HT1080 (cell line): ENCODE data around the gene TMED4. TPM values are rescaled to one million over a fixed set of nuclear protein-coding genes. Genes with fewer than 3 reads are reported as not detected.

Experiments
- DNase-seq: peaks from one replicate; pipeline ENCODE4 v3.0.0-alpha.2; 2015; ENCODE audit warnings: low read depth
- polyA plus RNA-seq, 2 experiments: library from polyadenylated mRNA; depleted of rRNA; stranded (reverse); fragments of >200 nt; gene quantifications; 2 replicates each; pipeline ENCODE4 v1.2.3, GENCODE V29; 2015
- total RNA-seq: library from RNA; depleted of rRNA; stranded (reverse); fragments of >200 nt; shearing (Covaris generic); gene quantifications from 2 replicates; pipeline ENCODE4 v1.2.3, GENCODE V29; 2014; rRNA removed

Gene TMED4
- total RNA-seq: 71.4 and 76.8 TPM in 2 replicates
- 91.7 and 104 TPM in 2 replicates for polyA plus RNA-seq (2015; cell fraction: cytosol; rRNA removed)
- 106 and 114 TPM in 2 replicates for polyA plus RNA-seq (2015; cell fraction: nucleus; rRNA removed)

DNA sequence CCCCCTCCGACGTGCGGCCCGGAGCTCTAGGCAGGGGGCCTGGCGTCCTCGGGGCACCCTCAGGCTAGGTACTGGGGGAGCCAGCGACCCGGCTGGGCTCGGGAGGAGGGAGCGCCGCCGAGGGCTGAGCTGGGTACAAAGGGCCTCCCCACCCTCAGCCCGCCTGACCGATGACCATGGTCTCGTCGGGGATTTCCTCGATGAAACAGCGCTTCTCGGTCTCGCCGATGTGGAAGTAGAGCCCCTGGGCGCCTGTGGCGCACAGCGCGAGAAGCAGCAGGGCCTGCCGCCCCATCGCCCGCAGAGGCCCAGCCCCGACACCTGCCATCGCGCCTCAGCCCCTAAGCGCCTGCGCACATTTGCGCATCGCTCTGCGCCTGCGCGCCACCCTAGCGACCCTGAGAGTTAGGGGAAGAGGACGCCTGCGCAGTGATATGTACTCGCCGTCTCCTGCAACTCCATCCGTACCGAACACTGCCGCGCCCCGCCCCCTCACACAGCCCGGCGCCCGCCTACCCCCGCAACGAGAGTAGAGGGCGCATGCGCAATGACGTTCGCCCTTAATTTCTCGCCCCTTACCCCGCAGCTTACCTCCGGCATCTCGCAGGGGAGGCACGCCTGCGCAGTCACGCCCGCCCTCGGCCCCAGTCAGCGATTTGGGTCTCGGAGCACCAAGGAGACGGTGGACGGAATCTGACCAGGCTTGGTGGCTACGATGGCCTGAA, at the start of gene TMED4:
TMED4 (minus strand) TSS at position 353 of the 725 bp plus-strand sequence; CDS start at position 328, 25 bp downstream.
- DNase-seq: peak; percentile 98

DNA sequence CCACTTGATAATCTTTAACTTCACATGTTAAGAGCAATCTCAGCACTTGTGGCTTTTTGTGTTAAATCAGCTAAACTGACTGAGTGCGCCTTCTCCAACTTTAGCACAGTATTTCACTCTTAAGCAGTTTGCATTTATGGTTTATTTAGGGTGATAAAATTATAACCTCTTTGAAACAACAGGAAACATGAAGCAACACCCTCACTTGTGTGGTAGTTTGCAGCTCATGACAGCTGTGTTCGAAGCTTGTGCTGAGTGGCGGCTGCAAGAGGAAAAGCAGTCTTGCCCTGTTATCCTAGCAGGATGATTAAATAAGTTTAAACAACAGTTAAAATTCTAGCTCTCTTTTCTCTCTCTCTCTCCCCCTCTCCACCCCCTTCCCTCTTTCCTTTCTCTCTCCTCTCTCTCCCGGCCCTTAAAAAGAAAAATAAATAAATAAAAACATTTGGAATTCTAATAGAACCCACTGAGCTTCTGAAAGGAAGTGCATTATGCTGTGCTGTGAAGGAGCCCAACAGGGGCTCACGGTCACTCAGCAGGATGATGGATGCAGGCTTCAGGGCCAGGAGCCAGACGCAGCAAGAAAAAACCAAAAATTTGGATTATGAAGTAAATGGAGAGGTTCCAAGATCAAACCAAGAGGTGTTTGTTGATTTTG, 49.6 kb upstream of the TMED4 start:
- DNase-seq: no peak

GRCh38 chr7:44630792-44631457, 48.9 kb upstream of the TMED4 start:
- DNase-seq: no peak

GRCh38 chr7:44629829-44630522, 47.9 kb upstream of the TMED4 start:
- DNase-seq: no peak

GRCh38 chr7:44626620-44627019, 44.6 kb upstream of the TMED4 start:
- DNase-seq: no peak

DNA sequence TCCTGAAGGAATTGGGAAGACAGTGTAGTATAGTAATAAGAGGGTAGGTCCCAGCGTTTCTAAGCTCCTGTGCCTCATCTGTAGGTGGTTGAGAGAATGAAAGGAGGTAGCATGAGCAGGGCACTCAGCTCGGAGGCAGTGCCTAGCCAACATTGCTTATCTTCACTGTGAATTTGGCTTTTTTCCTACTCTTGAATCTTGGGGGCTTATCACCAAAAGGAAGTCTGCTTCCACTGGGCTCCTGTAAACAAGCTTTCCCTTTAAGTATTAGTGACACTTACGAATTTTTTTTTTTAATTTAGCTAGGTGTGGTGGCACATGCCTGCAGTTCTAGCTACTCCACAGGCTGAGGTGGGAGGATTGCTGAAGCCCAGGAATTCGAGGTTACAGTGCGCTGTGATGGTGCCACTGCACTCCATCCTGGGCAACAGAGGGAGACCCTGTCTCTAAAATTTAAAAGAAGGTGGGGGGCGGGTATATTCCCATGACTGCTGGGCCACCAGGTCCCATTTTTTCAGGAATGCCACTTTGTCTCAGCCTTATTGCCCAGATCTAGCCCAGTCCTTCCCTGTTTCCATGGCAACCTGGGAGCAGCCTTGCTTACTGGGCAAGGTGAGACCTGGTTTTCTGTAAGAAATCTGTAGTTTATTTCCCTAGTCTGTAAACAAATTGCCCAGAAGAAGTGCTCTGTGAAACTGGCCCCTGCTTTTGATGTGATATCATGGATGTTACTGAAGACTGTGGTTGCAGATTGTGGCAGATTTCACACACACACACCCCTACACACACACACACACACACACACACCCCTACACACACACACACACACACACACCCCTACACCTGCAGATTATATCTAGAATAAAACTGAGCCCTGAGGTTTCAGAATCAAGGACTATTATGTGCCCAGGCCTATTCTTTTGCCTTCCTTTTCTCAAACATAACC, 43.8 kb upstream of the TMED4 start:
- DNase-seq: no peak

- no peak for DNase-seq
These were observed 42.3 kb upstream of the TMED4 start for GRCh38 chr7:44624318-44624717.

DNA sequence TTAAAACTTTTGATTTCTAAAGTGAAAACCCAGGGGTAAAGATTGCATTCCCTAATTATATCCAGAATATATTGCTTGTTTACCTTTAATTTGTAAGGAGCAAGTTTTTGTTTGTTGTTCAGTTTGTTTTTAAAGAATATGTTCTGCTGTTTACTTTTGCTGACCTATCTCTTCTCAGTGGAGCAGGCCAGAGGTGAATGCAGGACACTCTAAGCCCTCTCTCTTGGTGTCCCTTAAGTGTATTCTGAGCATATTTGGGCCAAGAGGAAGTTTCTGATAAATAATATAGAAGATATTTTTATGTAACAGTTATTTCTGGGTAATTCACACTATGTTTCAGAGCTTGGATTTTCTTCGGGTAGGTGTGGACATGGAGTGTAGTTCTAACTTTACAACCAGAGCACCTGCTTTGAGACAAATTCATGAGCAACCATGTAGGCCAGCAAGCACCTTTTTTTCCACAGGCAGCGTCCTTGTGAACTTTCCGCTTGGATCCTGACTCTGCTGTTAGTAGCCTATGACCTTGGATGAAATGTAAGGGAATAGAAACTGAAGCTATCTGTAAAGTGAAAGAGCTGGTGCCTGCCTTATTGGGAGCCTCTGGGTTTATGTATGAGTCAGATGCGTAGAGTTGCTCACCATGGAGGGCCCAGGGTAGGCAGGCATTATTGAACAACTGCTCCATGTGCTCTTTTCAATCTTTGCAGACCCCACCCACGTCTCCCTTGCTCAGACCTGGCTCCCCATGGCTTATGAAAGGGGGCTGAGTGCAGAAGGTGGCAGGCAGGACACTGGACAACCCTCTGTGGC, 40.5 kb upstream of the TMED4 start:
- peak; percentile 42 for DNase-seq

- DNase-seq: no peak
These were observed 39.7 kb upstream of the TMED4 start for GRCh38 chr7:44621750-44622103.

DNA sequence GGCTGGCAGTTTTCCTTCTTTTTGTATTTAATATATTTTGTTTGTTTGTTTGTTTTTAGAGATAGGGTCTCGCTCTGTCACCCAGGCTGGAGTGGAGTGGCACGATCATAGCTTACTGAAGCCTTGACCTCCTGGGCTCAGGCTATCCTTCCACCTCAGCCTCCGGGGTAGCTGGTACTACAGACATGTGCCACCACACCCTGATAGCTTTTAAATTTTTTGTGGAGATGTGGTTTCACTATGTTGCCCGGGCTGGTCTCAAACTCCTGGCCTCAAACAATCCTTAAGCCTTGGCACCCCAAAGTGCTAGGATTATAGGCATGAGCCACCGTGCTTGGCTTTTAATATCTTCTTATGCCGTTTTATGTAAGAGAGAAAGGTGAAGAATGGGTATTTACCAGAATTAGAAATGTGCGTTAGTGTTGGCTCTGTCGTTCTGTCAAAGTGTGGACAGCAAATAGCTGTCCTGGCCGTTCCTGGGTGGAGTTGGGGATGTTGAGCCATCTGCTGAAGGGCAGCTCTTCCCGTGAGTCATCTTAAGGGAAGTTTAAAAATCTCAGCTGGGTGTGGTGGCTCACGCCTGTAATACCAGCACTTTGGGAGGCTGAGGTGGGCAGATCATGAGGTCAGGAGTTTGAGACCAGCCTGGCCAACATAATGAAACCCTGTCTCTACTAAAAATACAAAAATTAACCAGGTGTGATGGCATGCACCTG, 39.2 kb upstream of the TMED4 start:
- peak; percentile 65 for DNase-seq

- no peak for DNase-seq
These were observed 36.7 kb upstream of the TMED4 start for GRCh38 chr7:44618753-44619152.

GRCh38 chr7:44618045-44618444, 36.0 kb upstream of the TMED4 start:
- no peak for DNase-seq

GRCh38 chr7:44617225-44617890, 35.3 kb upstream of the TMED4 start:
- peak; percentile 62 for DNase-seq

GRCh38 chr7:44616545-44616944, 34.5 kb upstream of the TMED4 start:
- no peak for DNase-seq

- no peak for DNase-seq
These were observed 33.8 kb upstream of the TMED4 start for GRCh38 chr7:44615793-44616192.

DNA sequence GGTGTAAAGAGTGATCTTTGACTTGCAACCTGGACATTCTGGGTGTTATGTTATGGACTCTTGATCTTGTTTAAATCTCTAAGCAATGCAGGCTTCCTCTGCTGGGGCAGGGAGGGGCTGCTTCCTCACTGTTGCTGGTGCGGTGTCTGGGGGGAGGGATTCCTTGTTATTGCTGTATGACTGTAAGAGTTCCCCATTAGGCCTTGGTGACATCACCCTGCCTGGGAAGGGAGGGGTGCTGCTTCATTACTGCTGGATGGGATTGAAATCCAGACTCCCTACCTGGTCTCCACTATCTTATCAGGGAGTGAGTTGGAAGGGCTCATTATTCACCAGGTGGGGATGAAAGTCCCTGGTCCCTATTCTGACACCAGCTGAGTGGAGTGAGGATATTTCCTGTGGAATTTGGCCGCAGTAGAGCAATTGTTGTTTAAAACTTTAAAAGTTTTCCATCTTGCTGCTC, 33.1 kb upstream of the TMED4 start:
- no peak for DNase-seq

- DNase-seq: no peak
These were observed 27.8 kb upstream of the TMED4 start for GRCh38 chr7:44609829-44610228.

- no peak for DNase-seq
These were observed 27.1 kb upstream of the TMED4 start for GRCh38 chr7:44608916-44609648.
